ENCODE results near the gene SNX1.

GRCh38 chr15:64093627-64094417 lies 2.0 kb upstream of the SNX1 start, which contains the start of gene CIAO2A:
- TF ChIP-seq CTCF (conservative IDR thresholded peaks at IDR 0.05; ENCODE audit: low read length) (no peak), EZH2phosphoT487 (IDR thresholded peaks at IDR 0.05; ENCODE audit: borderline replicate concordance, low read depth, low read length) (no peak)

Data from OCI-LY7 (cell line).